ENCODE results near the gene LRRC31.

LRRC31 gene

GRCh38 chr3:169865176-169865767, 4.5 kb downstream of the LRRC31 start:
- FAIRE-seq, result no peak
- no peak for DNase-seq (ENCODE audit: extremely low spot score, insufficient read length, low read depth)

- DNase-seq (ENCODE audit: extremely low spot score, insufficient read length, low read depth) (no peak), FAIRE-seq (no peak)
These were observed 5.5 kb downstream of the LRRC31 start for GRCh38 chr3:169864270-169864669.

GRCh38 chr3:169863458-169863899, 6.3 kb downstream of the LRRC31 start:
- peak; percentile 32 for DNase-seq (ENCODE audit: extremely low spot score, insufficient read length, low read depth)
- peak; percentile 85 for FAIRE-seq

- no peak for FAIRE-seq
- no peak for DNase-seq (ENCODE audit: extremely low spot score, insufficient read length, low read depth)
These were observed 7.9 kb downstream of the LRRC31 start for GRCh38 chr3:169861871-169862270.

GRCh38 chr3:169857811-169858210, 11.9 kb downstream of the LRRC31 start:
- DNase-seq (ENCODE audit: extremely low spot score, insufficient read length, low read depth) (no peak), FAIRE-seq (no peak)

- no peak for FAIRE-seq
These were observed 14.2 kb downstream of the LRRC31 start for GRCh38 chr3:169855514-169855913.

GRCh38 chr3:169850618-169851017, 19.1 kb downstream of the LRRC31 start:
- no peak for FAIRE-seq
- DNase-seq (ENCODE audit: extremely low spot score, insufficient read length, low read depth), result no peak

More at GRCh38 chr3:169855514-169855913, 14.2 kb downstream of the LRRC31 start:
- DNase-seq (ENCODE audit: extremely low spot score, insufficient read length, low read depth), result no peak

GRCh38 chr3:169848741-169849140, 21.0 kb downstream of the LRRC31 start:
- DNase-seq (ENCODE audit: extremely low spot score, insufficient read length, low read depth), result no peak
- no peak for FAIRE-seq

- FAIRE-seq (no peak), DNase-seq (ENCODE audit: extremely low spot score, insufficient read length, low read depth) (no peak)
These were observed 21.8 kb downstream of the LRRC31 start for GRCh38 chr3:169847896-169848295.

- peak; percentile 52 for DNase-seq (ENCODE audit: extremely low spot score, insufficient read length, low read depth)
These were observed 23.1 kb downstream of the LRRC31 start for GRCh38 chr3:169846458-169847193.

GRCh38 chr3:169842960-169843359, 26.8 kb downstream of the LRRC31 start:
- no peak for DNase-seq (ENCODE audit: extremely low spot score, insufficient read length, low read depth)
- FAIRE-seq, result no peak

More at GRCh38 chr3:169846458-169847193, 23.1 kb downstream of the LRRC31 start:
- peak; percentile 75 for FAIRE-seq

GRCh38 chr3:169841171-169841570, 28.6 kb downstream of the LRRC31 start:
- no peak for FAIRE-seq
- DNase-seq (ENCODE audit: extremely low spot score, insufficient read length, low read depth), result no peak

- FAIRE-seq (no peak), DNase-seq (ENCODE audit: extremely low spot score, insufficient read length, low read depth) (no peak)
These were observed 31.2 kb downstream of the LRRC31 start for GRCh38 chr3:169838511-169839030.

- DNase-seq (ENCODE audit: extremely low spot score, insufficient read length, low read depth) (no peak), FAIRE-seq (no peak)
These were observed 32.8 kb downstream of the LRRC31 start for GRCh38 chr3:169836942-169837275.

- no peak for DNase-seq (ENCODE audit: extremely low spot score, insufficient read length, low read depth)
- FAIRE-seq, result peak; percentile 78
These were observed 33.4 kb downstream of the LRRC31 start for GRCh38 chr3:169836078-169836941.

- FAIRE-seq (no peak), DNase-seq (ENCODE audit: extremely low spot score, insufficient read length, low read depth) (no peak)
These were observed 34.2 kb downstream of the LRRC31 start for GRCh38 chr3:169835533-169835932.

- FAIRE-seq (no peak), DNase-seq (ENCODE audit: extremely low spot score, insufficient read length, low read depth) (no peak)
These were observed 42.0 kb downstream of the LRRC31 start for GRCh38 chr3:169827712-169828111.

GRCh38 chr3:169825316-169825715, 44.4 kb downstream of the LRRC31 start:
- FAIRE-seq (no peak), DNase-seq (ENCODE audit: extremely low spot score, insufficient read length, low read depth) (no peak)

- DNase-seq (ENCODE audit: extremely low spot score, insufficient read length, low read depth), result no peak
These were observed 46.8 kb downstream of the LRRC31 start for GRCh38 chr3:169822983-169823382.

GRCh38 chr3:169822540-169822939, 47.2 kb downstream of the LRRC31 start:
- FAIRE-seq (no peak), DNase-seq (ENCODE audit: extremely low spot score, insufficient read length, low read depth) (no peak)

More at GRCh38 chr3:169822983-169823382, 46.8 kb downstream of the LRRC31 start:
- no peak for FAIRE-seq

Data from GM18507 (cell line).